HG03432 (cell line): ENCODE results near the gene ITPR1.

Source experiments
- ATAC-seq: cut with Tn5 transposase; IDR thresholded peaks from one replicate; pipeline ENCODE4 v1.9.1; 2021; ENCODE audit warnings: mild to moderate bottlenecking, moderate library complexity; ENCODE audit not compliant: unreplicated experiment

ITPR1 gene

GRCh38 chr3:4736284-4736861 is 243.2 kb downstream of the ITPR1 start:
- no peak for ATAC-seq

GRCh38 chr3:4738737-4739274 is 245.7 kb downstream of the ITPR1 start:
- no peak for ATAC-seq

GRCh38 chr3:4739289-4740236 is 246.4 kb downstream of the ITPR1 start:
- no peak for ATAC-seq

GRCh38 chr3:4740397-4741105 is 247.4 kb downstream of the ITPR1 start:
- ATAC-seq, result no peak

GRCh38 chr3:4741106-4741403 is 247.9 kb downstream of the ITPR1 start:
- no peak for ATAC-seq

GRCh38 chr3:4741404-4742307 is 248.5 kb downstream of the ITPR1 start:
- no peak for ATAC-seq

- no peak for ATAC-seq
These were observed 249.2 kb downstream of the ITPR1 start for GRCh38 chr3:4742359-4742758.

GRCh38 chr3:4743371-4743770 is 250.2 kb downstream of the ITPR1 start:
- ATAC-seq, result no peak

- ATAC-seq, result no peak
These were observed 251.5 kb downstream of the ITPR1 start for GRCh38 chr3:4744405-4745234.

GRCh38 chr3:4745235-4745610 is 252.1 kb downstream of the ITPR1 start:
- ATAC-seq, result no peak

- no peak for ATAC-seq
These were observed 253.3 kb downstream of the ITPR1 start for GRCh38 chr3:4746241-4746958.

- no peak for ATAC-seq
These were observed 255.0 kb downstream of the ITPR1 start for GRCh38 chr3:4748127-4748526.

- peak; percentile 53 for ATAC-seq
These were observed 255.7 kb downstream of the ITPR1 start for GRCh38 chr3:4748701-4749378.

- peak; percentile 30 for ATAC-seq
These were observed 256.4 kb downstream of the ITPR1 start for GRCh38 chr3:4749567-4750002.

GRCh38 chr3:4750306-4750968 is 257.3 kb downstream of the ITPR1 start:
- ATAC-seq, result no peak

GRCh38 chr3:4751029-4751501 is 257.9 kb downstream of the ITPR1 start:
- ATAC-seq, result no peak

GRCh38 chr3:4751502-4752101 is 258.5 kb downstream of the ITPR1 start:
- ATAC-seq, result no peak
